HUES6 (cell line): Measurements from ENCODE around the gene RNF144A.
"Not testable (repeated sequence)": the region's sequence is repeated elsewhere in the genome, so short reads cannot be mapped to it uniquely, and the experiment has no call there.

Source experiments
- H3K27ac ChIP-seq: 2 replicates; pipeline ENCODE4 v1.7.0; 2013; ENCODE audit warnings: low read depth, mild to moderate bottlenecking, low read length, inconsistent platforms
- H3K27me3 ChIP-seq: 2 replicates; pipeline ENCODE4 v1.6.1; 2013; ENCODE audit warnings: low read length; ENCODE audit not compliant: control insufficient read depth, insufficient read depth
- H3K36me3 ChIP-seq: 2 replicates; pipeline ENCODE4 v1.6.1; 2013; ENCODE audit warnings: low read length; ENCODE audit not compliant: control insufficient read depth, insufficient read depth
- H3K4me1 ChIP-seq: 2 replicates; pipeline ENCODE4 v1.6.1; 2013; ENCODE audit warnings: low read length; ENCODE audit not compliant: control insufficient read depth, insufficient read depth
- H3K4me3 ChIP-seq: 2 replicates; pipeline ENCODE4 v1.5.1; 2013; ENCODE audit warnings: low read depth, low read length
- H3K9ac ChIP-seq: one replicate; pipeline ENCODE4 v1.6.1; 2013; ENCODE audit warnings: mild to moderate bottlenecking, low read length
- H3K9me3 ChIP-seq: 2 replicates; pipeline ENCODE4 v1.6.1; 2013; ENCODE audit warnings: low read depth, low read length; ENCODE audit not compliant: control insufficient read depth, insufficient read depth

The RNF144A gene

DNA sequence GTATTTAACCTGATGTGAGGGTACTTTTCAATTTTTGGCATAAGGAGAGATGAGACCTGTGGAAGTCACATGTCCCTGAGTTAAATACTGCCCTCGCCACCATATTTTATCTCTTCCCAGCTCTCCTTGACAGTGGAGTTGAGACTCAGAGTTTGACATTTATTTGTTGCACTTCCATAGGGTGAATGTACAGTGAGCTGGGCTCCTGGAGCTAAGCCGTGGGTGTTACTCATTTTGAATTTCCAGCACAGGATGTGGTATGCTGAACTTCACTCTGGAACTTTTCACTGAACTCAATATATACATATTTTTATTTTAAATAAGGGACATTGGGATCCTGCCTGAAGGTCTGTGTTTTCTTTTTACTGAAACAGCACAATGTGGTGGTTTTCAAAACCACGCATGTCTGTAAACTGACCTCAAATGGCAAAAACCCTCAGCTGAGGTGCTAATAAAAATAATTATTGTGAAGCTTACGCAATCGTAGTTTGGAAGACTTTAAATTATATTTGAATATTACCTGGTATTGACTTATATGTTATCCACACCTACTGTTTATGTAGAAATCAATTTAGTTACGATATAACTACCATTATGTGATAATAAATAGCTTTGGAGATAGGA, 12.1 kb downstream of the RNF144A start:
- no peaks in the 10 kb centered on the region for H3K27me3 ChIP-seq
- no peak overlapping the region for H3K4me3 ChIP-seq
- 0 out of 2 replicates have a peak, but pooled peaks cover 5% of the 10 kb centered on the region for H3K9me3 ChIP-seq
- no peak overlapping the region for H3K9ac ChIP-seq
- H3K36me3 ChIP-seq, result no peaks in the 10 kb centered on the region
- peaks cover 14% of the 10 kb centered on the region; the same call in 1 of the 2 replicates for H3K4me1 ChIP-seq
- H3K27ac ChIP-seq, result no peak overlapping the region

DNA sequence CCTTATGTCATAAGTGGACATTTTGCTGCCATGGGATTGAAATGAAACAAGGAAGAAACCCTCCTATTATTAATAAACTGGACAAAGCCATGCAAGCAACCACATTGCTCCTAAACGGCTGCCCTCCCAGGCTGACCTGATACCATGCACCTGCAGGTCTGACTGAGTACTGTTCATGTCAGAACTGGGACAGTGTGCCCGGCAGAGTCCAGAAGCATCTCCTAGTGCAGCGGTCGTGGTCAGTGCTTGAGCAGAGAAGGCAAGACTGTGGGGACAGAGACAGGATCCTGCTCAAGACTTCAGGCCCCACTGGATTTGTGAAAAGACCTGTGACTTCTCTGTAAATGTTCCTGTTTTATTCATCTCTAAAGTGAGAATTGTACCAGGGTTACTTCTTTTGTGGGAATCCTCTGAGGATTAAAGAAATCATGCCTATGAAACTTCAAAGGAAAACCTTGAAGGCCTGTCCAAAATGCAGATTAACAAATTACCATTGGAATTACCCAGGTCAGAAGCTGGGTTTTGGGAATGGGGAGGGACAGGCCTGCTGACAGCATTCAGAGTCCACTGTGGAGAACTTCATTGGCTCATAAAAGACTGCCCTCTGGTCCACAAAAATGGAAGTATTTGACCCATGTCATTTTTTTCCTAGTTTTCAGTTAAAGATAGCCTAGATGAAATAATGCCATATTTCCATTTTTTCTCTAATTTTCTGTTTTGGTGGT, 13.9 kb downstream of the RNF144A start:
- Histone ChIP-seq H3K27me3 (no peaks in the 10 kb centered on the region), H3K9me3 (0 out of 2 replicates have a peak, but pooled peaks cover 5% of the 10 kb centered on the region), H3K36me3 (no peaks in the 10 kb centered on the region), H3K9ac (no peak overlapping the region), H3K4me3 (no peak overlapping the region), H3K4me1 (peaks cover 14% of the 10 kb centered on the region; the same call in 1 of the 2 replicates), H3K27ac (no peak overlapping the region)

DNA sequence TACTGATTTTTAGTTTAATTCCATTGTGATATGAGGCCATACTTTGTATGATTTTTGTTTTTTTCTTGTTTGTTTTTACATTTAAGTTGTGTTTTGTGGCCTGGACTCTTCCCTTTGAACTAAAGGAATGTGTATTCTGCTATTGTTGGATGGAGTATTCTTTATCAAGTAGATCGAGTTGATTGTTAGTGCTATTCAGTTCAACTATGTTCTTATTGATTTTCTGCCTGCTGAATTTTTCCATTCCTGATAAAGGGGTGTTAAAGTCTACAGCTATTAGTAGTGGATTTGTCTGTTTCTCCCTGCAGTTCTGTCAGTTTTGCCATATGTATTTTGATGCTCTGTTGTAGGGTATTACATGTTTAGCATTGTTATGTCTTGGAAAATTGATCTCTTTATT, 14.5 kb downstream of the RNF144A start:
- Histone ChIP-seq H3K27me3 (no peaks in the 10 kb centered on the region), H3K36me3 (no peaks in the 10 kb centered on the region), H3K4me3 (no peak overlapping the region), H3K27ac (no peak overlapping the region), H3K4me1 (peaks cover 14% of the 10 kb centered on the region; the same call in 1 of the 2 replicates), H3K9ac (no peak overlapping the region), H3K9me3 (0 out of 2 replicates have a peak, but pooled peaks cover 5% of the 10 kb centered on the region)

DNA sequence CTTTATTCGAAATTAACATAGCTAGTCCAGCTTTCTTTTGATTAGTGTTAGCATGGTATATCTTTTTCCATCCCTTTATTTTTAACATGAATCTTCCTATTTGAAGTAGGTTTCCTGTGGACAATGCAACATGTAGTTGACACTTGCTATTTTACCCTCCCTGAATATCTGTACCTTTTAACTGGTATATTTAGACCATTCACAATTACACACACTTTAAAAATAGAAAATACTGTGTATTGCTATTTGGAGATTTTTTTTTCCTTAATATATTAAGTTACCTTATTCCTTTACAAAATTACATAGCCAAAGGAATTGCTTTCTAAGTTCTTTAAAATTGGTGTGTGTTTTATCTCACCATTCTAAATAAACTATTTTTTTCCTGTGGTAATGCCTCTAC, 15.0 kb downstream of the RNF144A start:
- H3K36me3 ChIP-seq, result no peaks in the 10 kb centered on the region
- H3K4me1 ChIP-seq, result peaks cover 16% of the 10 kb centered on the region; the same call in 1 of the 2 replicates
- H3K9ac ChIP-seq, result no peak overlapping the region
- H3K27me3 ChIP-seq, result no peaks in the 10 kb centered on the region
- H3K4me3 ChIP-seq, result no peak overlapping the region
- 0 out of 2 replicates have a peak, but pooled peaks cover 5% of the 10 kb centered on the region for H3K9me3 ChIP-seq
- H3K27ac ChIP-seq, result no peak overlapping the region

DNA sequence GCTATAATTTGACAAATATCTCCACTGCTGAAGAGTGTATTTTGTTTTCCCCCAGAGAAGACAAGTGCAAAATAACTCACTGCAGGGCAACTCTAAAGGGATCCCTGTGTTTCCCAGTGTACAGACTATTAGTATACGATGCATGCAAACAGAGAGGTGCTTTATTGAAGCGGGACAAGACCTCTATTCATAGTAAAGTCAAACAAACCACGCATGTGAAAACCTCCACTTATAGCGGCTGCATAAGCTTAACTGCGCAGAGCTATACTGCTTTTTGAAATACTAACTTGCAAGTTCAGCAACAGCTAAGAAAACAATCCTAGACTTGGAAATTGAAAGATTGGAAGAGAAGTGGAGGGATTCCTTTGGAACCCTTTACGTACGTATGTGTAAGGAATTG, 15.6 kb downstream of the RNF144A start:
- Histone ChIP-seq H3K9me3 (0 out of 2 replicates have a peak, but pooled peaks cover 5% of the 10 kb centered on the region), H3K4me1 (peaks cover 22% of the 10 kb centered on the region), H3K27ac (no peak overlapping the region), H3K36me3 (no peaks in the 10 kb centered on the region), H3K9ac (no peak overlapping the region), H3K27me3 (no peaks in the 10 kb centered on the region), H3K4me3 (no peak overlapping the region)

DNA sequence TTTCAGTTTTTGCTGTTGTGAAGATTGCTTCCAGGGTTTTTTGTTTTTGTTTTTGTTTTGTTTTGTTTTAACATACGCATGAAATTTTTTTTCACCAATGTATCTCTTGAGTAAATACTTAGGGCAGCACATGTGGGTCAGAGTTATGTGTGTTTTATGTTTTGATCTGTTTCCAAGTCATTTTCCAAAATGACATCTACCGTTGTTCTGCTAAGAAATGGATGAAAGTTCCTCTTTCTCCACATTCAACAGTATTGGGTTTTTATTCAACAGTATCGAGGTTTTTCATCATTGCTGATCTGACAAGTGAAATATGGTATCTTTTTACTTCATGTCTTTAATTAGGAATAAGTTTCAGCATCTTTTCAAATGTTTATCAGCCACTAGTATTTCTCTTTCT, 16.7 kb downstream of the RNF144A start:
- Histone ChIP-seq H3K4me3 (no peak overlapping the region), H3K27me3 (no peaks in the 10 kb centered on the region), H3K9me3 (0 out of 2 replicates have a peak, but pooled peaks cover 5% of the 10 kb centered on the region), H3K36me3 (no peaks in the 10 kb centered on the region), H3K4me1 (peaks cover 23% of the 10 kb centered on the region), H3K27ac (no peak overlapping the region), H3K9ac (no peak overlapping the region)

DNA sequence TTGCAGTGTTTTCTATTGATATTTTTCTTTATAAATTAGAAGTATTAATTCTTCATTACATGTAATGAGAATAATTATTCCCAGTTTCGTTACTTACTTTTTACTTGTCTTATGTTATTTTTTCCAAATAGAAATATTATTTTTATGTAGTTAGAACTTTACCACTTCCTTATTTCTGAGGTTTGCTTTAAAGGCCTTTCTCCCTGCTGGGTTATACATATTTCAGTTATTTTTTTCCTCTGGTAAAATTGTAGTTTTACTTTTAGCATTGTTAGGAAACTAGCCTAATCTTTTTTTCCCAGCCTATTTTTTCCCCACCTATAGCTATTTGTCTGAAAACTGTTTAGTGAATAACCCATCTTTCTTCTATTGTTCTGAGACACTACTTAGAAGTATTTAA, 17.1 kb downstream of the RNF144A start:
- H3K36me3 ChIP-seq, result no peaks in the 10 kb centered on the region
- H3K9ac ChIP-seq, result no peak overlapping the region
- H3K9me3 ChIP-seq, result 0 out of 2 replicates have a peak, but pooled peaks cover 5% of the 10 kb centered on the region
- no peaks in the 10 kb centered on the region for H3K27me3 ChIP-seq
- H3K4me3 ChIP-seq, result no peak overlapping the region
- H3K27ac ChIP-seq, result no peak overlapping the region
- peaks cover 25% of the 10 kb centered on the region for H3K4me1 ChIP-seq

DNA sequence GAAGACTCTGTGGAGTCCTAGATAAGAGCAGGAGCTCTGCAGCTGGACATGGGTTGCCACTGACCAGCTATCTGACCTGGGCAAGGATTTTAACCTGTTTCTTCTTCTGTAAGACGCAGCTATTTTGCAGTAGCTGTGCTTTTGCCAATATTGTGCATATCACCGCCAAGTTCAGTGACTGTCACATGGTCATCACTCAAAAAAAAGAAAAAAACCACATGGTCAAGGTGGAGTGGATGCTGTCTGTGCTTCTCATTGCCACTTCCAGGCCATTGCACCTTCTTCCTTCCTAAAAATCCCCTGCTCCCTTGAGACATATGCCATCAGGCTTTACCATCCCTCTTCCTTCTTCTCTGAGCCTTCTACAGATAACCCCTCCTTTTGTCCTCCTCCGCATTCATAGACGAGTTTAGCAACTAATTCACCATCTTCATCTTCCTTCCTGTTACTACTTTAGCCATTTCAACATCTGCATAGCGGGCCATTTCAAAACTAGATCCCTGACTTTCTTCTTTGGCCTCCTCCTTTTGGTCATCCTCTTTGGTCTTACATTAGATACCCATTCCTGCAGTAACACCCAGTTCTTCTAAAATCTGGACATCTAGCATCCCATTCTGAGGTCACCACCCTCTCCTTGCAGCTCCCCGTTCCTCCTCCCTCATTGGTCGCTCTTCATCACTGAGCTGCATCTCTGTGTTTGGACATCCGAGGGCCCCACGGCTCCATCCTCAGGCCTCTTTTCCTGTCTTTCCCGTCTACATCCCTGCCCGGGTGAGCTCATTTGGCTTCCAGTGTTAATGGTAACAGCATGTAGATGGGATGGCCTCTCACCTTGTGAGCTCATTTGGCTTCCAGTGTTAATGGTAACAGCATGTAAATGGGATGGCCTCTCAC, 17.8 kb downstream of the RNF144A start:
- Histone ChIP-seq H3K9ac (no peak overlapping the region), H3K9me3 (0 out of 2 replicates have a peak, but pooled peaks cover 5% of the 10 kb centered on the region), H3K4me3 (no peak overlapping the region), H3K27ac (no peak overlapping the region), H3K4me1 (peaks cover 29% of the 10 kb centered on the region), H3K36me3 (no peaks in the 10 kb centered on the region), H3K27me3 (no peaks in the 10 kb centered on the region)

DNA sequence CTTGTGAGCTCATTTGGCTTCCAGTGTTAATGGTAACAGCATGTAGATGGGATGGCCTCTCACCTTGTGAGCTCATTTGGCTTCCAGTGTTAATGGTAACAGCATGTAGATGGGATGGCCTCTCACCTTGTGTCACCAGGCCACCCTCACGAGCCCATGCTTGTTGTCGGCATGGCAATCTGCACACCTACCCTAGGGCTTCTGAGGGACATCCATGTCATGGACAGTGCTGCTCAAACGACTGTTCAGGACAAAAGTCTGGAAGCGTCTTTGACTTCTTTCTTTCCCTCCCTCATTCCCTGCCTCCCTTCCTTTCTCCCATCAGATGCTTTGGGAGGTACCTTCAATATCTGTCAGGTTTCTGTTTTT, 18.4 kb downstream of the RNF144A start:
- H3K9me3 ChIP-seq, result not testable (repeated sequence)

DNA sequence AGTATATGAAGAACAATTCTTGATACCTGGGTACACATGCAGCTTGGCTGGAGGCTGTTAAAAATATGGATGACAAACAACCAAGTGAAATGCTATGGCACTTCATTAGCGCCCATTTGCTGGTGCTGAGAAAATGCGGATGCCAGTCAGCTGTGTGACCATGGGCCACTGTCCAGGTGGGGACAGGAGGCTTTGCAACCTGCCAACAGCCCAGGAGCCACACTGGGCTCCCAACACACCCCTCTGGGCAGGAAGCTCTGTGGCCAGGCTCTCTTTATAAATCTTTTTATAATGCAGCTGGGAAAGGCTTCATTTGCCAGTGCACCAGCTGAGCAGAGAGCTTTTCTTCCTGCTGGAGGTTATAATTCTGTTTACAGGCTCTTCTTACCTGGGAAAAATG, 19.9 kb downstream of the RNF144A start:
- no peak overlapping the region for H3K9ac ChIP-seq
- peaks cover 32% of the 10 kb centered on the region for H3K4me1 ChIP-seq
- H3K36me3 ChIP-seq, result no peaks in the 10 kb centered on the region; the same call in 1 of the 2 replicates
- H3K9me3 ChIP-seq, result no peaks in the 10 kb centered on the region
- no peak overlapping the region for H3K27ac ChIP-seq
- no peaks in the 10 kb centered on the region for H3K27me3 ChIP-seq
- no peak overlapping the region for H3K4me3 ChIP-seq

More for the DNA sequence above, 18.4 kb downstream of the RNF144A start:
- H3K4me3 ChIP-seq, H3K36me3 ChIP-seq, H3K27ac ChIP-seq, H3K9ac ChIP-seq, H3K27me3 ChIP-seq: not testable (repeated sequence)
- peaks cover 36% of the 10 kb centered on the region for H3K4me1 ChIP-seq
